Gastrocnemius medialis (tissue), 4 donors: Measurements from ENCODE around the gene SUPT3H. TPM values are rescaled to one million over a fixed set of nuclear protein-coding genes. Genes with fewer than 3 reads are reported as not detected.

Experiments
- ATAC-seq, 2 donors: fragments of 150-250 bp; one replicate each; pipeline ENCODE4 v1.9.1; 2016
- DNase-seq, 2 donors: peaks; one replicate each; pipeline ENCODE4 v3.0.0-alpha.2; 2019
- H3K27ac ChIP-seq, 4 donors: fragments of 200-600 bp; sonication (generic); 1 replicate in 1 of 4; 2 replicates in 3 of 4; pipeline ENCODE4 v1.5.1; 2016 to 2018; ENCODE audit warnings: mild to moderate bottlenecking in 2 of 4, moderate library complexity in 1 of 4
- H3K27me3 ChIP-seq, 3 donors: fragments of 200-600 bp; sonication (generic) in 2 of 3; 1 replicate in 1 of 3; 2 replicates in 2 of 3; pipeline versions ENCODE4 v1.5.1 to v1.6.0; 2016 to 2019; ENCODE audit warnings: mild to moderate bottlenecking in 1 of 3, moderate library complexity in 1 of 3
- H3K36me3 ChIP-seq, 2 donors: fragments of 200-600 bp; sonication (generic) in 1 of 2; one replicate each; pipeline ENCODE4 v1.5.1; 2017 to 2018
- H3K4me1 ChIP-seq, 2 donors: fragments of 200-600 bp; sonication (generic) in 1 of 2; one replicate each; pipeline ENCODE4 v1.5.1; 2016 to 2017; ENCODE audit warnings: mild to moderate bottlenecking in 2 of 2
- H3K4me3 ChIP-seq, 4 donors: fragments of 200-600 bp; sonication (generic) in 3 of 4; 1 replicate in 1 of 4; 2 replicates in 3 of 4; pipeline ENCODE4 v1.5.1; 2016 to 2019; ENCODE audit warnings: mild to moderate bottlenecking in 2 of 4
- H3K9me3 ChIP-seq, 3 donors: fragments of 200-600 bp; sonication (generic) in 2 of 3; 1 replicate in 1 of 3; 2 replicates in 2 of 3; pipeline ENCODE4 v1.5.1; 2016 to 2019
- POLR2A ChIP-seq, 2 donors: fragments of 450-650 bp; IDR thresholded peaks; one replicate each; pipeline ENCODE4 v1.6.1; 2017; ENCODE audit warnings: antibody characterized with exemption in 2 of 2, mild to moderate bottlenecking in 2 of 2, moderate library complexity in 2 of 2
- in situ Hi-C, 4 donors: fragments of 200-750 bp; cut with MboI; loops; one replicate each; pipeline versions ENCODE4 v1.15.0 to v1.8.0; 2017; ENCODE audit warnings: low sequenced_read_pairs in 4 of 4
- intact Hi-C: fragments of 100-400 bp; cut with DNase I; formaldehyde crosslinking; loops from one replicate; pipeline ENCODE4 v1.15.1; 2023; ENCODE audit warnings: low total_unique reads
- total RNA-seq, 4 donors: library from RNA; depleted of rRNA; stranded (reverse); fragments of >200 nt; gene quantifications; one replicate each; pipeline versions ENCODE4 v1.1.0 to v1.2.3, GENCODE V29; 2016
- TF ChIP-seq, protein P1 (sequence below), 5 experiments: fragments of 450-650 bp in 3 of 5; fragments of 200-600 bp in 2 of 5; sonication (generic) in 2 of 5; IDR thresholded peaks in 4 of 5; conservative IDR thresholded peaks in 1 of 5; 1 replicate in 4 of 5; 2 replicates in 1 of 5; pipeline ENCODE4 v1.5.1; 2016 to 2019; ENCODE audit warnings: antibody characterized with exemption in 5 of 5, mild to moderate bottlenecking in 3 of 5, moderate library complexity in 3 of 5

The SUPT3H gene
- total RNA-seq, 4 donors from 2014 or later, result 1.5 to 9.0 (median 4.2) TPM

DNA sequence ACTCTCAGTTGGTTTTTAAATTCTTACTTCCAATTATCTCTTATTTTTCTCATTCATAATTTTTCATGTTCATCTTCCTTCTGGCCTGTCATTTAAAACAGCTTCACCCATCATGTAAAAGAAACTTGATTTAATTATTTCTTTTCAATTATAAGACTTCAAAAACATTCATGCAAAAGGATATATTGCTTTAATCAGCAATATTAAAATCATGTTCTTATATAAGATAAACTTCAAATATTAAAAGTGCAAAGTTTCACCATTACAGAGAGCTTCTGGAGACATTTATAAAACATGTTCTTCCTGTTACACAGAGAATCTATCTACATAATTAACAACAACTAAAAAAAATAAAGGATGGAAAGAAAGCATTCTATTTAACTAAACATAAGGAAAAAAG is 446.3 kb downstream of the SUPT3H start:
- TF ChIP-seq, protein P1, sequence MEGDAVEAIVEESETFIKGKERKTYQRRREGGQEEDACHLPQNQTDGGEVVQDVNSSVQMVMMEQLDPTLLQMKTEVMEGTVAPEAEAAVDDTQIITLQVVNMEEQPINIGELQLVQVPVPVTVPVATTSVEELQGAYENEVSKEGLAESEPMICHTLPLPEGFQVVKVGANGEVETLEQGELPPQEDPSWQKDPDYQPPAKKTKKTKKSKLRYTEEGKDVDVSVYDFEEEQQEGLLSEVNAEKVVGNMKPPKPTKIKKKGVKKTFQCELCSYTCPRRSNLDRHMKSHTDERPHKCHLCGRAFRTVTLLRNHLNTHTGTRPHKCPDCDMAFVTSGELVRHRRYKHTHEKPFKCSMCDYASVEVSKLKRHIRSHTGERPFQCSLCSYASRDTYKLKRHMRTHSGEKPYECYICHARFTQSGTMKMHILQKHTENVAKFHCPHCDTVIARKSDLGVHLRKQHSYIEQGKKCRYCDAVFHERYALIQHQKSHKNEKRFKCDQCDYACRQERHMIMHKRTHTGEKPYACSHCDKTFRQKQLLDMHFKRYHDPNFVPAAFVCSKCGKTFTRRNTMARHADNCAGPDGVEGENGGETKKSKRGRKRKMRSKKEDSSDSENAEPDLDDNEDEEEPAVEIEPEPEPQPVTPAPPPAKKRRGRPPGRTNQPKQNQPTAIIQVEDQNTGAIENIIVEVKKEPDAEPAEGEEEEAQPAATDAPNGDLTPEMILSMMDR (IDR thresholded peaks at IDR 0.05 in 4 of 5, conservative IDR thresholded peaks at IDR 0.05 in 1 of 5), result no peak
- no peak for TF ChIP-seq POLR2A (IDR thresholded peaks at IDR 0.05)
- in situ Hi-C loops, result no loop called here
- intact Hi-C loops, result no loop called here
- Histone ChIP-seq H3K4me1 (no peaks in the 10 kb centered on the region), H3K27ac (no peak overlapping the region), H3K27me3 (no peaks in the 10 kb centered on the region), H3K36me3 (no peaks in the 10 kb centered on the region), H3K9me3 (no peaks in the 10 kb centered on the region), H3K4me3 (no peak overlapping the region)
- no peak for DNase-seq
- ATAC-seq, result no peak

DNA sequence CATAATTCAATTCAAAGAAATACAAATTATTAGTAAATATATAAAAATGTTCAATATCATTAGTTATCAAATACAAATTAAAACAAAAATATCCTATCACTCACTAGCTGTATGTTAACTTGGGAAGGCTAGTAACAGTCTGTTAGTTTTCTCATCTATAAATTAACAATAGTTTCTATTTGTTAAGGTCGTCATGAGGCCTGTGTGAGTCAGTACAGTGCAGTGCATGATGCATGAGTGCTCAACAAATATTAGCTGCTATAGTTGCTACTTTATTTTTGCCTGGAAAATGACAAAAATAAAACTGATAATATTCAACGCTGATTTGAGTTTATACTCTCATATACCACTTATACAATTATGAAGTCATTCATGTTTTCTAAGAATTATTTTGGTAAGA is 451.2 kb downstream of the SUPT3H start:
- TF ChIP-seq, protein P1 (IDR thresholded peaks at IDR 0.05 in 4 of 5, conservative IDR thresholded peaks at IDR 0.05 in 1 of 5), result no peak
- no peak for TF ChIP-seq POLR2A (IDR thresholded peaks at IDR 0.05)
- in situ Hi-C loops (no loop called here), intact Hi-C loops (no loop called here)
- no peaks in the 10 kb centered on the region for H3K36me3 ChIP-seq
- no peak for ATAC-seq
- no peak for DNase-seq
- H3K4me3 ChIP-seq, result no peak overlapping the region
- H3K9me3 ChIP-seq, result no peaks in the 10 kb centered on the region
- H3K27me3 ChIP-seq, result no peaks in the 10 kb centered on the region
- H3K4me1 ChIP-seq, result no peaks in the 10 kb centered on the region
- no peak overlapping the region for H3K27ac ChIP-seq

DNA sequence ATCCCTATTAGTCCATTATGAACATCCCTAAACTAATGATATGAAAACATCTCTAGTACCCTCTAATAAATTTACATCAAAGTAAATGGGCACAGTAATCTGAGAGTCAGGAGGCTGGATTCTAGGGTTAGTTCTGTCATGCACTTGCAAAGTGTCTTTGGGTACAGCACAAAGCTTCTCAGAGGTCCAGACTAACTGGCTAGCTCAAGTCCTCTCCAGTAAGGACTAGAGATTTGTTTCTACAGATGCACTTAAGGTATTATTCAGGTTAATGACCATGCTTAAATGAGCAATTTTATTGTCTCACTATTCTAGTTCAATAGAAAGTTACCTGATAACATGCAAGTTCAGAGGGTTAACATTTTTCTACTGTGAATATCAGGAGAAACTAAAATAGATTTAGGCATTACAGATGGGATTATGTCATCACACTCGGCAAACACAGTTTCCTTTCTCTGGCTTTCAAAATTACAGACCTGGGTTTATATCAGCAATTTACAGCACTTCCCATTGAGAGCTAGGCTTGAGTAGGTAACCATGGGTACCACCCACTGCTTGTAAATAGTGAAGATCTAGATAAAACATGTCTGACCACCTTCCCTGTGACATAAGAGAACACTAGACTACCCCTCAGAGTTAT is 452.5 kb downstream of the SUPT3H start:
- no peaks in the 10 kb centered on the region for H3K4me1 ChIP-seq
- in situ Hi-C loops (no loop called here), intact Hi-C loops (no loop called here)
- TF ChIP-seq, protein P1 (IDR thresholded peaks at IDR 0.05 in 4 of 5, conservative IDR thresholded peaks at IDR 0.05 in 1 of 5), result no peak
- no peak for TF ChIP-seq POLR2A (IDR thresholded peaks at IDR 0.05)
- H3K27me3 ChIP-seq, result no peaks in the 10 kb centered on the region
- H3K4me3 ChIP-seq, result no peak overlapping the region
- H3K27ac ChIP-seq, result no peak overlapping the region
- no peaks in the 10 kb centered on the region for H3K36me3 ChIP-seq
- H3K9me3 ChIP-seq, result no peaks in the 10 kb centered on the region
- ATAC-seq (no peak), DNase-seq (no peak)

DNA sequence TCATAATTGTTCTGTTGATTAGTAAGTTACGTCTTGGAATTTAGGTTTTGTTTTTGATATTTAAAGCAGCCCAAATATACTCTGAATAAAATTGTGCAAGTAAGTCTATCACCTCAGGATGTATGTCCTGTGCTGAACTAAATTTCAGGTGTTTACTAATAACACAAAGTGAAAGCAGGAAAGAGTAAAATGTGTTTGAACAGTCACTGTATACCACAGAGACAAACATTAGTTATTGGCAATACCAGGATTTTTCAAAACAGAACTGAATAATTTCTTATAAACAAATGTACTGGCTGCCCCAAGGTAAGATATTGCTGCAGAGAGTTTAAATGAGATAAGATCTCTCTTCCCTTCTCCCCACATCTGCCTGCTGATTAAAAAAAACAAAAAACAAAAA is 454.3 kb downstream of the SUPT3H start:
- DNase-seq, result no peak
- no peak for ATAC-seq
- TF ChIP-seq POLR2A (IDR thresholded peaks at IDR 0.05), result no peak
- TF ChIP-seq, protein P1 (IDR thresholded peaks at IDR 0.05 in 4 of 5, conservative IDR thresholded peaks at IDR 0.05 in 1 of 5), result no peak
- no peak overlapping the region for H3K4me3 ChIP-seq
- H3K27ac ChIP-seq, result no peak overlapping the region
- H3K4me1 ChIP-seq, result no peaks in the 10 kb centered on the region
- no peaks in the 10 kb centered on the region for H3K27me3 ChIP-seq
- H3K36me3 ChIP-seq, result no peaks in the 10 kb centered on the region
- in situ Hi-C loops (no loop called here), intact Hi-C loops (no loop called here)
- no peaks in the 10 kb centered on the region for H3K9me3 ChIP-seq

- ATAC-seq, result no peak
- no peaks in the 10 kb centered on the region for H3K4me1 ChIP-seq
- in situ Hi-C loops, result no loop called here
- no peak for DNase-seq
- no peak overlapping the region for H3K27ac ChIP-seq
- no peaks in the 10 kb centered on the region for H3K36me3 ChIP-seq
- TF ChIP-seq POLR2A (IDR thresholded peaks at IDR 0.05), result no peak
- TF ChIP-seq, protein P1 (IDR thresholded peaks at IDR 0.05 in 4 of 5, conservative IDR thresholded peaks at IDR 0.05 in 1 of 5), result no peak
- intact Hi-C loops, result no loop called here
- no peaks in the 10 kb centered on the region for H3K27me3 ChIP-seq
- H3K4me3 ChIP-seq, result no peak overlapping the region
- no peaks in the 10 kb centered on the region for H3K9me3 ChIP-seq
Observed at GRCh38 chr6:44921798-44922197, 455.9 kb downstream of the SUPT3H start.
